Fibroblast of upper back skin (primary cell): ENCODE measurements around the gene BRINP3.
"Not testable (repeated sequence)": the region's sequence is repeated elsewhere in the genome, so short reads cannot be mapped to it uniquely, and the experiment has no call there.

Experiments
- DNase-seq: peaks from one replicate; pipeline ENCODE4 v3.0.0-alpha.2; 2013

Gene BRINP3

DNA sequence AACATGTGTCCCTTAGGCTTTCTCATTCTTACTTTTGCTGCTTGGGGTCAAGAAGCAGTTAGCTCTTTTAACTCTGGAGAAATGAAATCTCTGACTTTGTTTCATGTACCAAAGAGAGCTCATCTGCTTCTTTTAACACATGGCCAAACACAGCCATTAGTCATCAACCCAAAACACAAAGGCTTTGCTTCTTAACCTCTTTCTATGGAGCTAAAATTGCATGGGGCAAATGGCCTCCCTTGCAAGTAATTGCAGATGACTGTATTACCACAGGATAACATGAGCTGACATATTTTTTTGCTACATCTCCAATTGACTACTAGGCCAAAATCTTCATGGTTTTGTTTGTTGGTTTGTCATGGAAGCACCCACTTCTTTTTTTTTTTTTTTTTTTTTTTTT lies 300.9 kb downstream of the BRINP3 start:
- peak; percentile 57 for DNase-seq

DNA sequence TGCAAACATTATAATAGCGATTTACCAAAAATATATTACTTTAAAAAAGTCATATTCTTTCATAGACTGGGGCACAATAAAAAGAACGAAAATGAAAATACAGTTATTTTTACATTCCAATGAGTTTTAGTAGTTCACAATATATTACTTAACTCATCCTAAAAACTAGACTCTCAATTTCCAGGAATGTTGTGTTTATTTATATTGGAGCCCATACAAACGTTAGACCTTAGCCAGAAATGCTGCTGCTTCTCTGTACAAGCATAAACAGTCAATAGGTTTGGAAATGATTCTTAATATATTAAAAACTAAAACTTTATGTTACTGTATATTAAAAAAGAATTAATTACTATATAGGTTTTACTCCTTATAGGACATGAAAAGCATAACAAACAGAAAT lies 302.3 kb downstream of the BRINP3 start:
- peak; percentile 14 for DNase-seq

- DNase-seq, result peak; percentile 62
These were observed 304.8 kb downstream of the BRINP3 start for GRCh38 chr1:190172651-190173430.

GRCh38 chr1:190170321-190170720 lies 307.3 kb downstream of the BRINP3 start:
- peak; percentile 66 for DNase-seq

DNA sequence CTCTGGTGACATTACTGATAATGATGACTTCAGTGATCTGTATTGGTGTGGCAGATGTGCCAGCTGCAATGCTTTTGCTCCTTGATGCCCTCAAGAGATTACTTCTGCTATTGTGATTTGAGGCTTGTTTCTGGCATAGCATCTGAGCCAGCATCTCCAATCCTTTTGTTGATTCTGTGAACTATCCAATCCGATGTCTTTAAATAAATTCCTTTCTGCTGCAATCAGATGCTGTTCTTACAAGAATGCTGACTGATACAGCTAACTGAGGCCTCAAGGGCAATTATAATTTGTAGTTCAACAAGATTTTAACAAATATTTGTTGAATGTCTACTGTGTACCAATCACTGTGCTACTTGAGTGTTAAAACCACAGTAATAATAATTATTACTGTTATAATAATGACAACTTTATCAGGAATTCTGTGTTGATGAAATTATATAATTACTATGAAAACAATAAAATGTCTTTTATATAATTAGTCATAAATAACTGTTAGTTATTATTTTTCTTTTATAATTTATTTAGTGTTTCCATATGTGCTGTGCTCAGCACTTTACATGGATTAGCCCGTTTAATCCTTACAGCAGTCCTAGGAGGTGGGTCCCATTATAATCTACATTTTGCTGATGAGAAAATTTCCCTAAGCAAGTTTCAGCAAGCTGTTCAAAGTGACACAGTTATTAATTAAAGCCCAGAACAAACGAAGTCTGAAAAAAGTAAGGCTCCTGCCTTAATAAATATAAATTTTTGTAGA lies 308.2 kb downstream of the BRINP3 start:
- DNase-seq, result peak; percentile 77

DNA sequence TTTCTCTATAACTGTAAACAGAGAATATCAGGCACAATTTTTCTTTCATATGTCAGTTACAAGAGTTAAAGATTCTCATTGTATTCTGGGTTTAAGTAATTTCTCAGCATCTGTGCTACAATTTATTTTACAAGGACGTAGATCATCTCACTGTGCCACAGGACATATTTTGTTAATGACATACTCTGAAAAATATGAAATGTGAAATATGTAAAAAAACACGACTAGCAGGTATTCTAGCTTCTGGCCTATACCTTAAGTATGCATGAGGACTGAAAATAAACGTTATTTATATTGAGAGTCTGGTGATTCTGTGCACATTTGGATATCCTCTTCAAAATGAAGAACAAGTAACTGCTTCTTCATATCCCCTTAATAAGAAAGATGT lies 308.8 kb downstream of the BRINP3 start:
- peak; percentile 19 for DNase-seq

- peak; percentile 86 for DNase-seq
These were observed 309.4 kb downstream of the BRINP3 start for GRCh38 chr1:190168116-190168892.

- DNase-seq, result peak; percentile 3
These were observed 318.5 kb downstream of the BRINP3 start for GRCh38 chr1:190159146-190159545.

DNA sequence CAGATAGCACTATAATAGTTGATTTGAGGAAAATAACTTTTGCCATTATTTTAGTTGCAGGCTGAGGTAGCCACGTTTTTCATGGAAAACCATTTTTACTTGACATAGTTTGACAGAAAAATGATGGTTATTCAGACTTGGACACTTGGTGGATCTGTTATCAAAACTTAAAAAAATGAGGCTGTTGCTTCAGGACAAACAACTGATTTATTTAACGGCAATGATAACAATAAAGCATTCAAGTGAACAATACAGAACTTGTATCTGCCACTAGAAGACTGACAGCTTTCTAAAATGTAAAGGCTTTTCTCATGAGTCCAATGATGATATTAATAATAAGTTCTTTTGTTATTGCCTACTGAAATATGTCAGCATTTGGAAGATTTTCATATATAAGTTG lies 322.9 kb downstream of the BRINP3 start:
- no peak for DNase-seq

GRCh38 chr1:190147616-190148015 lies 330.0 kb downstream of the BRINP3 start:
- no peak for DNase-seq

GRCh38 chr1:190144650-190145049 lies 333.0 kb downstream of the BRINP3 start:
- no peak for DNase-seq

- no peak for DNase-seq
These were observed 337.0 kb downstream of the BRINP3 start for GRCh38 chr1:190140644-190141043.

DNA sequence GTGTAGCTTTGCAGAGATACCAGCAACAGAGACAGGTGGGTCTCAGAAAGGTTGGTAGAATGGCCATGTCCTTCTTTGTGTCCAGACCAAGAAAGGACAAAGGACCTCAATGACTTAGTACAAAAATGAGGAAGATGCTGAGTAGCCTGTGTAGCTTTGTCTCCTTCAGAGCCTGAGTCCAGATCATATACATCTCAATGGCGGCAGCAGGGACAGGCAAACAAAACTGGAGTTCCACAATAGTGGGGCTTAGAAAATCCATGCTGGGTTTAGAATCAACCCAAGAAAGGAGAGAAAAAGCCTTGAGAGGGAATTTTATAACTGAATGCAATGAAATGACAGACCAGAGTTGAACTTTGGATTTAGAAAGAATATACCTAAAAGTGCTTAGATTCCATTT lies 339.0 kb downstream of the BRINP3 start:
- no peak for DNase-seq

DNA sequence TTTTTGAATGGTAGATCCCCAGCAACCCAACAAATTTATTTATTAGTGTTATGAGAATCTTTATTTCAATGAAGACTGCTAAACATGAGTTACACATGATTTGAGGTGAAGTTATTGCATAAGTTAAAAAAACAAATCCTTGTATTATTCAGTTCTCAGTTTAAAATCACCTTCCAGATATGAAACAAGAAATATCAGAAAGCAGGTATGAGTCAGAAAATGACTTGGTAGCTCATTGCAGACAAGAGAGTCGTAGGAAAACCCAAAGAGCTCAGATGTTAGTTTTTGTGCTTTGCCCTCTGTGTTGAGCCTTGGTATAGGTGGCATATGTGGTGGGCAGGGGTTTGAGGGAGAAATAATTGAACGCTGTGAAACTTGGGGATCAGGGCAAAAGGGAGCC lies 339.4 kb downstream of the BRINP3 start:
- DNase-seq, result no peak

DNA sequence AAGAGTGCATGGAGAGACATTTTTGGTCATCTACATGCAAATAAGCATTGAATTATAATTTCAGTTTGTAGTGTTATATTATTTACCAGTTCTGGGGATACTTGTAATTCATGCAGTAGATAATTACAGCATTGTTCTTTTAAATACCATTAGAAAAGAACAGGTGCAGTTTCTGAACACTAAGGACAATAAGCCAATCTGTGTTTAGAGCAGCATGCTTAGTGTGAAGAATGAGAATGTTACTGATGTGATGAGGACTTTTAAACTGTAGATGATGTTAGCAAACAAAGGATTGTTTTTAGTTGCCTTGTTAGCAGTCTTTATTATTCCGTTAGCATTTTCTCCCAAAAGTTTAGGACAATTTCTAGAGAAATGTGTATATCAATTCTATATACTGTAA lies 348.3 kb downstream of the BRINP3 start:
- no peak for DNase-seq

DNA sequence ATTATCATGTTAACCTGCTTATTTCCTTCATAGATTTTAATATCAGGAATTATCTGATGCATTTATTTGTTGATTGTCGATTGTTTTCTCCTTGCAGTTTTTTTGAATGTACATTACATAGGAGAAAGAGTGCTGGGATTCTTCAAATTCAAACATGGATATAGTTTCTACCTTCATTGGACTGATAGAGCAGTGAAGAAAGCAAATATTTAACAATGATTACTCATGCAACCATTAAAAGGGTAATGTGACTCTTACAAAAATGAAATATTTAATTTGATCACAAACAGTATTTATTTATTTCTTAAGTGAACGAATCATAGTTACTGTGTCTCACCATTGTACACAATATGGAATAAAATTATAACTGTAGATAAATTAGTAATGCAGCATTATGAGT lies 350.9 kb downstream of the BRINP3 start:
- no peak for DNase-seq

- DNase-seq, result no peak
These were observed 353.6 kb downstream of the BRINP3 start for GRCh38 chr1:190124068-190124467.

GRCh38 chr1:190120564-190120963 lies 357.1 kb downstream of the BRINP3 start:
- DNase-seq, result not testable (repeated sequence)

DNA sequence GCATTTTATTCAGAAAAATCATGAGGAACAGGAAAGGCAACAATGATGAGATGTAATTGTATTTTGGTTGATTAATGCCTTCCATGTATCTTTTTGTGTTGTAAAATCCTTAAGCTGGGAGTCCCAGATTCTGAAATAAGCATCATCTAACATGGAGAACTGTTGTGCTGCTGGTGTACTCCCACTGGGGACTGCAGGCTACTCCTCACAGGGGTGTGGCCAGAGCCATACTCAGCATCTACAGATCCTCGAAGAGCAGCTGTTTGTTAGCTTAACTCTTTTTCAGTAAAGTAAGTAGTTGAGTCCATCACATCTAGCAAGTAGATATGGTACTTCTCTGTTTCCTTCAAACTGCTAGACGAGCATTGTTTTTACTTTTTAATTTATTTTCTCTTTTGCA lies 358.0 kb downstream of the BRINP3 start:
- no peak for DNase-seq

GRCh38 chr1:190116921-190117320 lies 360.7 kb downstream of the BRINP3 start:
- no peak for DNase-seq

GRCh38 chr1:190104961-190105360 lies 372.7 kb downstream of the BRINP3 start:
- no peak for DNase-seq

GRCh38 chr1:190102757-190103326 lies 374.8 kb downstream of the BRINP3 start:
- DNase-seq, result no peak

GRCh38 chr1:190101756-190102155 lies 375.9 kb downstream of the BRINP3 start:
- no peak for DNase-seq
